ENCODE data around the gene KRTAP10-6. TPM values are rescaled to one million over a fixed set of nuclear protein-coding genes. Genes with fewer than 3 reads are reported as not detected.

KRTAP10-6 gene
- total and polyA plus RNA-seq, 3 experiments from 2014 or later: not detected

GRCh38 chr21:44616591-44616926 lies 24.3 kb upstream of the KRTAP10-6 start:
- DNase-seq: no peak
- no peaks in the 10 kb centered on the region for H3K36me3 ChIP-seq (ENCODE audit: insufficient read depth, low read length)
- no peaks in the 10 kb centered on the region for H3K27me3 ChIP-seq (ENCODE audit: insufficient read depth, low read length, poor library complexity, severe bottlenecking)
- peaks cover 3% of the 10 kb centered on the region for H3K9me3 ChIP-seq (ENCODE audit: low read length)
- H3K27me3 Mint-ChIP-seq: peaks cover 0 to 2% of the 10 kb centered on the region in 2 donors
- peaks cover 10 to 22% (median 17%) of the 10 kb centered on the region in 3 donors for H3K36me3 Mint-ChIP-seq
- CTCF ChIA-PET: no interaction called here
- peaks cover 47% of the 10 kb centered on the region for H3K4me1 ChIP-seq (ENCODE audit: insufficient read depth, low read length)
- H3K27ac Mint-ChIP-seq: peak overlapping the region in 2 of 8 donors; percentile 24 to 66
- no peak overlapping the region for H3K4me3 Mint-ChIP-seq
- POLR2A ChIA-PET: no interaction called here
- no peak overlapping the region for H3K4me3 ChIP-seq (ENCODE audit: low read length)
- peaks cover 42 to 59% (median 54%) of the 10 kb centered on the region in 3 donors for H3K4me1 Mint-ChIP-seq
- H3K9me3 Mint-ChIP-seq: peaks cover 18 to 26% (median 22%) of the 10 kb centered on the region in 5 donors
- H3K27ac ChIP-seq (ENCODE audit: low read depth, low read length): no peak overlapping the region

- H3K27ac Mint-ChIP-seq: peak overlapping the region in 5 of 8 donors; percentile 17 to 75 (median 45)
- Histone ChIP-seq H3K9me3 (ENCODE audit: low read length) (peaks cover 4% of the 10 kb centered on the region), H3K36me3 (ENCODE audit: insufficient read depth, low read length) (no peaks in the 10 kb centered on the region), H3K27me3 (ENCODE audit: insufficient read depth, low read length, poor library complexity, severe bottlenecking) (no peaks in the 10 kb centered on the region), H3K27ac (ENCODE audit: low read depth, low read length) (no peak overlapping the region), H3K4me1 (ENCODE audit: insufficient read depth, low read length) (peaks cover 47% of the 10 kb centered on the region), H3K4me3 (ENCODE audit: low read length) (no peak overlapping the region)
- ChIA-PET POLR2A (no interaction called here), CTCF (no interaction called here)
- peak in 1 of 5 donors; percentile 18 for DNase-seq
- H3K4me1 Mint-ChIP-seq: peaks cover 42 to 59% (median 54%) of the 10 kb centered on the region in 3 donors
- H3K4me3 Mint-ChIP-seq: peak overlapping the region in 1 of 7 donors; percentile 72
- H3K27me3 Mint-ChIP-seq: peaks cover 0 to 2% of the 10 kb centered on the region in 2 donors
- H3K36me3 Mint-ChIP-seq: peaks cover 10 to 26% (median 20%) of the 10 kb centered on the region in 3 donors
- peaks cover 18 to 29% (median 26%) of the 10 kb centered on the region in 5 donors for H3K9me3 Mint-ChIP-seq
These were observed 23.7 kb upstream of the KRTAP10-6 start for GRCh38 chr21:44615911-44616590.

GRCh38 chr21:44615466-44615865 lies 23.2 kb upstream of the KRTAP10-6 start:
- Histone ChIP-seq H3K4me3 (ENCODE audit: low read length) (no peak overlapping the region), H3K9me3 (ENCODE audit: low read length) (peaks cover 4% of the 10 kb centered on the region), H3K36me3 (ENCODE audit: insufficient read depth, low read length) (no peaks in the 10 kb centered on the region), H3K4me1 (ENCODE audit: insufficient read depth, low read length) (peaks cover 47% of the 10 kb centered on the region), H3K27ac (ENCODE audit: low read depth, low read length) (no peak overlapping the region), H3K27me3 (ENCODE audit: insufficient read depth, low read length, poor library complexity, severe bottlenecking) (no peaks in the 10 kb centered on the region)
- DNase-seq: no peak
- Mint-ChIP-seq H3K9me3 (peaks cover 13 to 27% (median 25%) of the 10 kb centered on the region in 5 donors), H3K4me1 (peaks cover 40 to 55% (median 51%) of the 10 kb centered on the region in 3 donors), H3K27me3 (peaks cover 0 to 2% of the 10 kb centered on the region in 2 donors), H3K36me3 (peaks cover 9 to 24% (median 16%) of the 10 kb centered on the region in 3 donors), H3K4me3 (no peak overlapping the region), H3K27ac (peak overlapping the region in 2 of 8 donors; percentile 17 to 75)
- ChIA-PET POLR2A (no interaction called here), CTCF (no interaction called here)

- peaks cover 0 to 2% of the 10 kb centered on the region in 2 donors for H3K27me3 Mint-ChIP-seq
- H3K27ac Mint-ChIP-seq: no peak overlapping the region
- no peaks in the 10 kb centered on the region for H3K36me3 ChIP-seq (ENCODE audit: insufficient read depth, low read length)
- H3K27me3 ChIP-seq (ENCODE audit: insufficient read depth, low read length, poor library complexity, severe bottlenecking): no peaks in the 10 kb centered on the region
- H3K27ac ChIP-seq (ENCODE audit: low read depth, low read length): no peak overlapping the region
- H3K9me3 Mint-ChIP-seq: peaks cover 11 to 28% (median 24%) of the 10 kb centered on the region in 5 donors
- ChIA-PET CTCF (no interaction called here), POLR2A (no interaction called here)
- H3K4me1 ChIP-seq (ENCODE audit: insufficient read depth, low read length): peaks cover 45% of the 10 kb centered on the region
- peaks cover 8 to 20% (median 13%) of the 10 kb centered on the region in 3 donors for H3K36me3 Mint-ChIP-seq
- peaks cover 4% of the 10 kb centered on the region for H3K9me3 ChIP-seq (ENCODE audit: low read length)
- peaks cover 37 to 50% (median 48%) of the 10 kb centered on the region in 3 donors for H3K4me1 Mint-ChIP-seq
- no peak overlapping the region for H3K4me3 Mint-ChIP-seq
- no peak overlapping the region for H3K4me3 ChIP-seq (ENCODE audit: low read length)
- DNase-seq: no peak
These were observed 22.7 kb upstream of the KRTAP10-6 start for GRCh38 chr21:44614961-44615391.

GRCh38 chr21:44614161-44614631 lies 21.9 kb upstream of the KRTAP10-6 start:
- Mint-ChIP-seq H3K9me3 (peaks cover 12 to 28% (median 24%) of the 10 kb centered on the region in 5 donors), H3K4me3 (no peak overlapping the region), H3K36me3 (peaks cover 3 to 20% (median 6%) of the 10 kb centered on the region in 3 donors), H3K4me1 (peaks cover 29 to 42% (median 40%) of the 10 kb centered on the region in 3 donors), H3K27me3 (peaks cover 0 to 2% of the 10 kb centered on the region in 2 donors), H3K27ac (no peak overlapping the region)
- Histone ChIP-seq H3K4me1 (ENCODE audit: insufficient read depth, low read length) (peaks cover 37% of the 10 kb centered on the region), H3K27ac (ENCODE audit: low read depth, low read length) (no peak overlapping the region), H3K4me3 (ENCODE audit: low read length) (no peak overlapping the region), H3K9me3 (ENCODE audit: low read length) (peaks cover 4% of the 10 kb centered on the region), H3K36me3 (ENCODE audit: insufficient read depth, low read length) (no peaks in the 10 kb centered on the region), H3K27me3 (ENCODE audit: insufficient read depth, low read length, poor library complexity, severe bottlenecking) (no peaks in the 10 kb centered on the region)
- ChIA-PET CTCF (no interaction called here), POLR2A (no interaction called here)
- no peak for DNase-seq

GRCh38 chr21:44613386-44614155 lies 21.3 kb upstream of the KRTAP10-6 start:
- no peak for DNase-seq
- CTCF ChIA-PET: no interaction called here
- no peak overlapping the region for H3K4me3 Mint-ChIP-seq
- H3K9me3 ChIP-seq (ENCODE audit: low read length): peaks cover 4% of the 10 kb centered on the region
- peaks cover 15 to 28% (median 24%) of the 10 kb centered on the region in 5 donors for H3K9me3 Mint-ChIP-seq
- peaks cover 31% of the 10 kb centered on the region for H3K4me1 ChIP-seq (ENCODE audit: insufficient read depth, low read length)
- peaks cover 0 to 2% of the 10 kb centered on the region in 2 donors for H3K27me3 Mint-ChIP-seq
- H3K4me1 Mint-ChIP-seq: peaks cover 23 to 36% (median 34%) of the 10 kb centered on the region in 3 donors
- no peak overlapping the region for H3K27ac ChIP-seq (ENCODE audit: low read depth, low read length)
- no peaks in the 10 kb centered on the region for H3K36me3 ChIP-seq (ENCODE audit: insufficient read depth, low read length)
- no peaks in the 10 kb centered on the region for H3K27me3 ChIP-seq (ENCODE audit: insufficient read depth, low read length, poor library complexity, severe bottlenecking)
- H3K27ac Mint-ChIP-seq: no peak overlapping the region
- POLR2A ChIA-PET: no interaction called here
- H3K36me3 Mint-ChIP-seq: peaks cover 2 to 20% (median 3%) of the 10 kb centered on the region in 3 donors
- H3K4me3 ChIP-seq (ENCODE audit: low read length): no peak overlapping the region

- POLR2A ChIA-PET: no interaction called here
- CTCF ChIA-PET: no interaction called here
- no peak for DNase-seq
- no peaks in the 10 kb centered on the region for H3K36me3 ChIP-seq (ENCODE audit: insufficient read depth, low read length)
- H3K9me3 Mint-ChIP-seq: peaks cover 15 to 28% (median 24%) of the 10 kb centered on the region in 5 donors
- no peak overlapping the region for H3K27ac ChIP-seq (ENCODE audit: low read depth, low read length)
- H3K4me1 ChIP-seq (ENCODE audit: insufficient read depth, low read length): peaks cover 23% of the 10 kb centered on the region
- no peak overlapping the region for H3K4me3 Mint-ChIP-seq
- peaks cover 0 to 5% of the 10 kb centered on the region in 2 donors for H3K27me3 Mint-ChIP-seq
- H3K4me3 ChIP-seq (ENCODE audit: low read length): no peak overlapping the region
- H3K36me3 Mint-ChIP-seq: peaks cover 1 to 20% (median 2%) of the 10 kb centered on the region in 3 donors
- H3K9me3 ChIP-seq (ENCODE audit: low read length): peaks cover 4% of the 10 kb centered on the region
- peaks cover 1% of the 10 kb centered on the region for H3K27me3 ChIP-seq (ENCODE audit: insufficient read depth, low read length, poor library complexity, severe bottlenecking)
- H3K4me1 Mint-ChIP-seq: peaks cover 16 to 27% (median 26%) of the 10 kb centered on the region in 3 donors
- H3K27ac Mint-ChIP-seq: peak overlapping the region in 1 of 8 donors; percentile 57
These were observed 20.4 kb upstream of the KRTAP10-6 start for GRCh38 chr21:44612669-44613229.
